NCI-H2029 treated with DMSO at 0.1 percent for 48 hours (cell line): ENCODE results near the gene NDUFS4.
"Not testable (repeated sequence)": the region's sequence is repeated elsewhere in the genome, so short reads cannot be mapped to it uniquely, and the experiment has no call there.

Source experiments
- DNase-seq: peaks from one replicate; lab custom pipeline; 2025; lab: John Stamatoyannopoulos, UW

The NDUFS4 gene

DNA sequence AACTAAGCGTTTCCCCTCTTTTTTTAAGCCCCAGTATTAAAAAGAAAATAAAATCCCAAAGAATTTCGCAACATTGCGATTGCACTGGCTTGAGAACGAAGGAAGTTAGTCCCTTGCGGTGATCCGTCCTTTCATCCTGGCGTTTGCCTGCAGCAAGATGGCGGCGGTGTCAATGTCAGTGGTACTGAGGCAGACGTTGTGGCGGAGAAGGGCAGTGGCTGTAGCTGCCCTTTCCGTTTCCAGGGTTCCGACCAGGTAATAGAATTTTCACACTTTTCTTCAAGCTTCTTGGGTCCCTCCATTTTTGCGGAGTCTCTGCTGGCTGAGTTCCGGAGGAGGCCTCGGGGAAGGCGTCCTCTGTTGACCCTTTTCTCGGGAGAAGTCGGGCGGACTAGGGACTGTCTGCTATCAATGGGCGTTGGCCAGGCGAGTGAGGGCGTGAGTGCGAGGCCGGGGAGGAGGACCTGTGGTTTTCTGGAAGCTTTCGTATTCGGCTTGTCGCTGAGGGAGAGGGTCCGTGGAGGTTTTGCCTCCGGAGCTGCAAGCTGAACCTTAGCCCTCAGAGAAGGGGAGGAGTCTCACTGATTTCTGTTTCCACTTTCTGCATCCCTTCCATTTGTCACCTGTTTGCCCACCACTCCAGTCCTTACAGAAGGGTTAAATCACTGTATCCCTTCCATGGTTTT, at the start of gene NDUFS4:
TSS of gene NDUFS4 (plus strand) at position 134 of the 686 bp plus-strand sequence. CDS start at position 158, 24 bp downstream.
- DNase-seq: peak; percentile 73

- no peak for DNase-seq
Measured at GRCh38 chr5:53512539-53512938, 47.9 kb upstream of the NDUFS4 start.

GRCh38 chr5:53515988-53516387, 44.5 kb upstream of the NDUFS4 start:
- DNase-seq: no peak

GRCh38 chr5:53520813-53521212, 39.6 kb upstream of the NDUFS4 start:
- DNase-seq: no peak

GRCh38 chr5:53537711-53538110, 22.7 kb upstream of the NDUFS4 start:
- DNase-seq: no peak

GRCh38 chr5:53540739-53541138, 19.7 kb upstream of the NDUFS4 start:
- DNase-seq: not testable (repeated sequence)

DNA sequence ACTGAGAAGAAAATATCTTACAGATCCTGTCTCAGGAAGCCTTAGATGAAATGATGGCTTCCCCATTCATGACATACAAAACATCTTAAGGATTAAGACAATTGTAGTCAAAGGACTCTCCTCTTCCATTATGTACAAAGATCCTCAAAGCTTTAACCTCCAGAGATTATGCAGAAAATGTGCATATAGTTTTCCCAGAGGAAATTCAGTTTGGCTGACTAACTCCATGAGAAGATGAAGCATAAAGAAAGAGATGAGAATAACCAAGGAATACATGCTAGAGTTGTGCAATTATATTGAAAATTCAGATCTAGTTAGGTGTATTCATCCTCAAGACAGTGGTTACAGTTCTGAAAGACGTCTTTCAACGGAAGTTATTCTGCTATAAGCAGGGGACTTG, 18.6 kb upstream of the NDUFS4 start:
- no peak for DNase-seq

DNA sequence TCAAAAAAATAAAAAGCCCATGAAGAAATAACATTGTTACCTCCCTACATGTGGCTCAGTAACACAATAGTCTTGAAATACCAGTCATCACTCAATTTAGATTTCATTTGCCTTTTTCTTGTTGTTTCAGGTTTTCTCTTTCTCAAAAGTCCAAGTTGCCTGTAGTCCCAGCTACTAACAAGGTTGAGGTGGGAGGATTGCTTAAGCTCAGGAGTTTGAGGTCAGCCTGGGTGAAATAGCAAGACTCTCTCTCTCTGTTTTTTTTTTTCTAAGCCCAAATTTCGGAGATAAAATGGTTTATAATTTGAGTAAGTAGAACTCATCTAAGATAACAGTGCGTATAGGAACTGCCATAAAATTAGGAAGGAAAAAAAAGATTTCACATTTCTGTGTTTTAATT, 17.5 kb upstream of the NDUFS4 start:
- DNase-seq: no peak

DNA sequence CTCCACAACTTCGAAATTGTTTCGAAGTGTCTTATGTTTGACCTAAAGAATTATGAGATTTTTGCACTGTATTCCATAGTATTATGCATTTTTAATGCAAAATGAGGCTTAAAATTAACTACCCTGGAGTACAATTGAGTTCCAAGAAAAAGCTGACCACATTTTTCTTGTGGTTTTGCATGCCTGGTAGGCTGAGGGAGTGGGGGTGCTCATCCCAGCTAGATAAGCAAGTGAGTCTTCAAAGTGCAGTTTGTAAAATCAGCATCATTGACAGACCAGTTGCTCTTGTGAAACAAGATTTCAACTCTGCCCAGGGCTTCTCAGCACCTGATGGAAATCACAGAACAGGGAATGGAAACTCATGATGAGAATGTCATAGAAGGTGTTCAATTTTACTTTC, 17.0 kb upstream of the NDUFS4 start:
- DNase-seq: no peak

DNA sequence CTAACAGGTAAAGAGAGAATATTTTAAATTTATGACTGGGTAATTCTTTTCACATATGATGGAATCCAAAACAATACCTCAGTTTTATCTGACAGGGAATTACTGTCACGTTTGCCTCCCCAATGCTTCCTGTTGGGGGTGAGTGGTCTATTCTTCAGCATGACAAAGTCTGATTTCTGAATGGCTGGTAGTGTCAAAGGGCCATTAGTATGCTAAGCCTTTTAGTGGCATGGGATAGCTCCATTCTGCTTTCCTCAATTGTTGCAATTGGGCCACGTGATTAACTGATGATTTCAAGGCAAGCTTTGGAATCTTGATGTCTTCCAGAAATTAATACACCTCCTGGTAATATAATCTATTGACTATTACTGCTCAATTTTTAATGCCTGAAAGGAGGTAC, 14.7 kb upstream of the NDUFS4 start:
- DNase-seq: no peak

GRCh38 chr5:53547226-53547625, 13.2 kb upstream of the NDUFS4 start:
- DNase-seq: no peak

GRCh38 chr5:53548501-53548900, 11.9 kb upstream of the NDUFS4 start:
- DNase-seq: not testable (repeated sequence)

DNA sequence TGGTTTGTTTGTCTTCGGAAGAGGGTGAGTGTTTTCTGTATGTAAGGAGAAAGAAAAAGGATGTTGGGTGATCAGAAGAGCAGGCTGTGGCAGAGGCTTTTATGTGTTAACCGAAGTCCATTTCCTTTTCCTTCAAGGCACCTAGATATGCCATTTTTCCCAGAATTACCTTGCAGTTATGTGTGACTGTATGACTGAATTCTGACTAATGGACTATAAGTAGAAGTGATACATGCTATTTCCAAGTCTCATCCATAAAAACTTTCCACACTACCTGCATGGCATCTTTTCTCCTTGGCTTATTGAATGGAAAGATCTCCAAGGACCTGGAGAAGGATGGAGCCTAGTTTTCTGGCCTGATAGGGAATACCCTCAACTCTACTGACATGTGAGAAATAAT, 10.6 kb upstream of the NDUFS4 start:
- no peak for DNase-seq

DNA sequence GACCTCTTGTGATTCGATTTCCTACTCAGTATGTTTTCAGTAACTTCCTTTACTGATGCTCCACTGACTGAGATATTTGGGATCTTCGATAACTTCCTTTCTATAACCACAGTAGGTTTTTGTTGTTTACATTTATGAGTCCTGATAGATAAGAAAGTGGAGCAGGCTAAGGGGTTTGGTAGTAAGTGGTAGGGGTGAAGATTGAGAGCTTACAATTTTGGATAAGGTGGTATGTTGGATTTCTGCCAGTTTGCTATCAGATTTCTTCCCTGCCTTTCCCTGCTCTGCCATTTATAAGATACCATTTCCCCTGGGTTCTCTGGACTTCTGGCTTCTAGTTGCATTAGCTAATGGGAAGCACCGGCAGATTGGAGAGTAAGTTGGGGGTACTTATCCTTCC, 7.9 kb upstream of the NDUFS4 start:
- DNase-seq: no peak

- DNase-seq: no peak
Measured at GRCh38 chr5:53554444-53554843, 6.0 kb upstream of the NDUFS4 start.

- no peak for DNase-seq
Measured at GRCh38 chr5:53555160-53555559, 5.3 kb upstream of the NDUFS4 start.

GRCh38 chr5:53556001-53556400, 4.4 kb upstream of the NDUFS4 start:
- DNase-seq: no peak

GRCh38 chr5:53557386-53557785, 3.1 kb upstream of the NDUFS4 start:
- no peak for DNase-seq

GRCh38 chr5:53558966-53559365, 1.5 kb upstream of the NDUFS4 start:
- no peak for DNase-seq

DNA sequence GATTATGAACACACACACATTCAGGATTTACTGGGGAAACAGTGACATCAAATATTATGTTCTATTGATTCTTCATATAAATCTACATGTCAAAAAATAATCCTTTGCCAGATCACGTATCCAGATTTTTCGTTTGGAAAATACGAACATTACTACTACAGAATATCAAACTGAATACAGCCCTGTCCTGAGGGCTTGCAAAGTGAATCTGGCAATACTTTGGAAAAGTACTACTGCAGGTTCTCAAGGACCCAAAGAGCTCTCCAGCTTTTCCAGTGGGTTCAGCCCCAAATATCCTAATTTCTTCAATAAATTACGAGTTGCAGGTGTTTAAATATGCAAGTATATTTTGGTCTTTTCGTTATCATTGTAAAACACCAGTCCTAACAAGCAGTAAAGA, 411 bp upstream of the NDUFS4 start:
- no peak for DNase-seq

GRCh38 chr5:53568401-53568800, 8.0 kb downstream of the NDUFS4 start:
- DNase-seq: no peak

DNA sequence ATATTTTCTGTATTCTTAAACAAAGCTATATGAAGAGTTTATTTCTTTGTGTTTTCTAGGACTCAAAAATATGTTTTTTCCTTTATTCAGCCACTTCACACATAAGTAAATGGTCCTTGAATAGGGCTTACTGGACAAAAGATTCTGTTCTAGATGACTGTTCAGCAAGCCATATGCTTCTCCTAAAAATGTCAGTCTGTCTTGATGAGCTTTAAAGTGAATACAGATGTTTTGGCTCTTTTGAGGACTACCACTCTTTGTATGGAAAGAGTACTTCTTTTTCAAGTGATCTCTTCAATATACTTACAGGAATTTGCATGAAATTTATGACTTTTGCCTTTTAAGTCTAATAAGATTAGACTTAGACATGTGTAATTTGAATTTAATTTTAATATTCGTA, 8.4 kb downstream of the NDUFS4 start:
- DNase-seq: no peak

DNA sequence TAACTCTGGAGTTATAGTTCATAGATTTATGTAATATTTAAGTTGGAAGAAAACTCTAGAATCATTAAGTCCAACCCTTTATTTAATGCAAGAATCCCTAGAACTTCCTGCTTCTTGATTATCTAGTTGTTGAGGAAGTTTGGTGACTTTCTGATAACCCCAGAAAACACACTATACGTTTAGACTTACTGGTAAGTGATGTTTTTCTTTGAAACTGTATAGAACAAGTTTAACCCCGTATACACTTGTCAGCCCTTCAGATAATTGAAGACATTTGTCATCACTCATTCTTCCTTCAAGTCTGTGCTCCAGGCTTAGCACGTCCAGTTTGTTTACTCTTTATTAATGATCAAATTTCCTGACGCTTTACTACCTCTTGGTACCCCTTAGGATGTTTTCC, 9.0 kb downstream of the NDUFS4 start:
- no peak for DNase-seq

DNA sequence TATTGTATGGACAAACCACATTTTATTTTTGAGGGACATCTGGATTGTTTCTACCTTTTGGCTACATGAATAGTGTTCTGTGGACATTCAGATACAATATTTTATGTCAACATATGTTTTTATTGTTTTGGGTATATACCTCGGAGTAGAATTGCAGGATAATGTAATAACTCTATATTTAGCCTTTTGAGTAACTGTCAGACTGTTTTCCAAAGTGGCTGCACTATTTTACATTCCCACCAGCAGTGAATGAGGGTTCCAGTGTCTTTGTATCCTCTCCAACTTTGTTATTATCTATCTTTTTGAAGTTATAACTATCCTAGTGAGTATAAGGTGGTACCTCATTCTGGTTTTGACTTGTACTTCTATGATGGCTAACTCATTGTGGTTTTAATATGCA, 11.0 kb downstream of the NDUFS4 start:
- DNase-seq: no peak

GRCh38 chr5:53575101-53575500, 14.7 kb downstream of the NDUFS4 start:
- DNase-seq: no peak
